SIG-M5 treated with dmso at 0.1 percent for 504 hours (cell line): ENCODE results near the gene ROCK2.

ENCODE experiments used
- DNase-seq: peaks from one replicate; lab custom pipeline; 2025; ENCODE audit not compliant: unreplicated experiment; lab: John Stamatoyannopoulos, UW

The ROCK2 gene

DNA sequence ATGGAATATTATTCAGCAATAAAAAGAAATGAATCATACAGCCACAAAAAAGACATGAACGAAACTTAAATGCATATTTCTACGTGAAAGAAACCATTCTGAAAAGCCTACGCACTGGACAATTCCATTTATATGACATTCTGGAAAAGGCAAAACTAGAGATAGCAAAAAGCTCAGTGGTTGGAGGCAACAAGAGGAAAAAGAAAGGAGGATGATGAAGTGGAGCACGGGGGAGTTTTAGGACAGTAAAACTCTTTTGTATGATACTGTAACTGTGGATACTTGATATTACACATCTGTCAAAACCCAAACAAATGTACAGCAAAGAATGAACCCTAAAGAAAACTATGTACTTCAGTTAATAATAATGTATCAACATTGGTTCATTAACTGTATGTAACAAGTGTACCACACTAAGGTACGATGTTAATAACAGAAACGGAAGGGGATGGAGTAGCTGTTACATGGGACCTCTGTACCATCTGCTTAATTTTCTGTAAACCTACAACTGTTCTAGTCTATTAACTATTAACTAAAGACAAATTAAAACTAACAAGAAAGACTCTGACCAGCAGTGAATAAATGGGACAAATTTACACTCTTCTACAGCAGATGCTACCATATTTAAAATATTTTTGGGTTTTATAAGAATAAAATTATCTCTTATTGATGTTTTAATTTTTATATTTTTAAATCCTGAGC, 31.5 kb downstream of the ROCK2 start:
- no peak for DNase-seq

- no peak for DNase-seq
These were observed 32.9 kb downstream of the ROCK2 start for GRCh38 chr2:11311543-11311942.

DNA sequence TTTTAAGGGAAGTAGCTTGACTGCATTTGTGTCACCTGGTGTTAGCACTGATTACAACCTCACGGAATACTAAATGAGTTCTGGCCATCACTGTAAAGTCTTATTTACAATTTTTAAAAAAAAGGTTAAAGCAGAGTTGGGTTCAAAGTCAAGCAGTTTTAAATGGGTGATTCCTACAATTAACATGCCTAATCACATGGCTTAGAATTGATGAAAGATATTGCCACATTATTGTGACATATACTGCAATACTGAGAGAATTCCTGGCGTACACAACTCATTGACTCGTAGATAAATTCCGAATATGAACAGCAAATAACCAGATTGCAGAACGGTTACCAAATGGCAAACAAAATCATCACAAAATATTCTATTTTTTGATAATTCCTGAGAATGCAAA, 34.2 kb downstream of the ROCK2 start:
- no peak for DNase-seq

DNA sequence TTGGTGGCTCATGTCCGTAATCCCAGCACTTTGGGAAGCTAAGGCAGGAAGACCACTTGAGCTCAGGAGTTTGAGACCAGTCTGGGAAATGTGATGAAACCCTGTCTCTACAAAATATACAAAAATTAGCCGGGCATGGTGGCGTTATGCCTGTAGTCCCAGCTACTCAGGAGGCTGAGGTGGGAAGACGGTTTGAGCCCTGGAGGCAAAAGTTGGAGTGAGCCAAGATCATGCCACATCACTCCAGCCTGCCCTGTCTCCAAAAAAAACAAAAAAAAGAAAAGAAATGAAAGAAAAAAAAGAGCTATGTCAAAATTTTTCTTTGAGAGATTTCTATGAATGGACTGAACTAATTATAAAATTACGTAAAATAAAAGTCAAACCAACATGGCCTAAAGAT, 34.7 kb downstream of the ROCK2 start:
- DNase-seq = no peak

GRCh38 chr2:11307764-11308415, 36.5 kb downstream of the ROCK2 start:
- no peak for DNase-seq

DNA sequence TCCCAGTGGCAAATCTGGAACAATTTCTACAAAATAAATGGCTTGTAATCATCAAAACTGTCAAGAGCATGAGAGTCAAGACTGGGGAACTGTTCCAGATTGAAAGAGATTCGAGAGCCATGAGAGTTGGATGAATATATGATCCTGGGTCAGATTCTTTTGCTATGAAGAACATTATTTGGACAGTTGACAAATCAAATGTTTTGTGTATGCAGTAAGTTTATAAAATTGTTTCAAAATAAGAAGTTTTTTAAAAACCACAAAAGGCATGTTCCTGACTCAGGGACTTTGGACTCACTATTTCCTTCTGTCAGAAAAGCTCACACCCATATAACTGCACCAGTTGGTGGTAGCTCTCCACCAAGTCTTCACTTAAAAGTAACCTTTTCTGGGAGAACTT, 38.5 kb downstream of the ROCK2 start:
- no peak for DNase-seq

GRCh38 chr2:11305338-11305737, 39.1 kb downstream of the ROCK2 start:
- DNase-seq = no peak

DNA sequence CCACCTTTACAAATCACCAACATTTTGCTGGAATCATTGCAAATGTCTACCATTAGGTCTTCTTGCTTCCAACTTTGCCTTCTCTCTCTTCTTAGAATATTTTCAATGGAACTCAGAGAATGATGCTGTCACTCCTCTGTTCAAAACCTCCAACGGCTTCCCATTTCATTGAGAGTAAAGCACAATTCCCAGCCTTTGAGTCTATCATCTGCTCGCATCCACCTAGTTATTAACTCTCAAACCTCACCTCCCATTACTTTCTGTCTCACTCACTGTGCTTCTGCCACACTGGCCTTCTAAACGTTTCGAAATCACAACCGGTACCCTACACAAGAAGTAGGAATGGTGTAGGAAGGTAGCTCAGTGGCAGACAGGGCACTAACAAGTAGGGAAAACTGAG, 40.0 kb downstream of the ROCK2 start:
- DNase-seq = no peak

- DNase-seq = no peak
These were observed 41.0 kb downstream of the ROCK2 start for GRCh38 chr2:11303290-11304013.

DNA sequence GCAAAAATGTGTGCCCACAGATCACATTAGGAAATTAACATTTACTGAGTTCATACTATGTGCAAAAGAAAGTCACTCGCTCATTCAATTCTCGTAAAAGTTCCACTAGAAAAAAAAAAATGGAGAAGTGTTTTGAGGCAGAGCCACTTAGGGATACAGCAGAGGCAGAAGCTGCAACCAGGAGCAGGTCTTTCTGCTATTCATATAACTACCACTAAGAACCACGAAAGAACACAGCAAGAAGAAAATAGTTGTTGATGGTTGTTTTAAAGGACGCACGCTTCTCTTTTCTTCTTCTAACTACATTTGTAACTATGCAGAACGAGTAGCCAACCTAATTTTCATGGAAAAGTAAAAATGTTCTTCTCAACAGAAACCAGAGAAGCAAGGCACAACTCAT, 45.0 kb downstream of the ROCK2 start:
- DNase-seq = no peak

- no peak for DNase-seq
These were observed 45.8 kb downstream of the ROCK2 start for GRCh38 chr2:11298592-11298991.

- DNase-seq = no peak
These were observed 48.0 kb downstream of the ROCK2 start for GRCh38 chr2:11296401-11296800.

DNA sequence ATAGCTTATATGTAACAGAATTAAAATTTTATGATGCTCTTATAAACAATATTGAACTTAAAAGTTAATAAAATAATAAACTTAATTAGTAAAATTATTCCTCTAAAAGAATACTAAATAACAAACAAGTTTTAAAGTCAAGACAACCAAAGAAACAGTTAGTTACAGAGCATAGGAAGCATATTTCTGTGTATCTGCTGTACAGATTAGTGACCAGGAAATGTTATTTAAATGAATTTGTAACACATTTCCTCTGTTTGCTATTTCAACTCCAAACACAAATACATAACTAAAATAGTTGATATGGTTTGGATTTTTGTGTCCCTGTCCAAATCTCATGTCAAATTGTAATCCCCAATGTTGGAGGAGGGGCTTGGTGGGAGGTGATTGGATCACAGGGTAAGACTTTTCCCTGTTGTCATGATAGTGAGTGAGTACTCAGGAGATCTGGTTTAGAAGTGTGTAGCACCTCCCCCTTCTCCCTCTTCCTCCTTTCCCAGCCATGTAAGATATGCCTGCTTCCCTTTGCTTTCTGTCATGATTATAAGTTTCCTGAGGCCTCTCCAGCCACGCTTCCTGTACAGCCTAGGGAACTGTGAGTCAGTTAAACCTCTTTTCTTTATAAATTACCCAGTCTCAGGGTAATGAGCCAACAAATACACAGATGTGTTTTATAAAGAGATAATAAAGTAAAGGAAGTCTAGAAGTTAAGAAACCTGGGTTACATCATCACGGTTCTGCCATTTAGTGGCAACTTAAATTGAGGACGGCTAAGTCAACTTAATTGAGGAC, 51.8 kb downstream of the ROCK2 start:
- peak; percentile 57 for DNase-seq

GRCh38 chr2:11290713-11291112, 53.7 kb downstream of the ROCK2 start:
- DNase-seq = no peak

- DNase-seq = no peak
These were observed 54.2 kb downstream of the ROCK2 start for GRCh38 chr2:11290211-11290610.

GRCh38 chr2:11288431-11288830, 56.0 kb downstream of the ROCK2 start:
- no peak for DNase-seq

DNA sequence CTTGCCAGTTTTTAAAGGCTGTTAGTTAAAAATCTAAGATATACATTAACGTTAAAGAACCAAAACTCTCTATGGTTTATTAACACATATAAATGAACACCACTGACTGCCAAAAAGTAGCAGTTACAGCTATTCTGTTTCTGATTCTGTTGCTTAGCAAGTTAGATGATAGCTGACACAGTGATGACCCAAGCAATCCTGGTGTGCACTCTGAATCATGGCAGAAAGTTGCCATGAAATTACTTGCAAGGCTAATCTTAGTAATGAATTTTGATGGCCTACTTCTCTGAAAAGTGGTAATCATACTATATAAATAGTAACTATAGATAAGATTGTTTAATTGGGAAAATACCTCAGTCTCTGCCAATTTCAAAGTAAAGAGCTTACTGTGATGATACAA, 57.7 kb downstream of the ROCK2 start:
- DNase-seq = no peak

- DNase-seq = no peak
These were observed 58.1 kb downstream of the ROCK2 start for GRCh38 chr2:11286323-11286722.

DNA sequence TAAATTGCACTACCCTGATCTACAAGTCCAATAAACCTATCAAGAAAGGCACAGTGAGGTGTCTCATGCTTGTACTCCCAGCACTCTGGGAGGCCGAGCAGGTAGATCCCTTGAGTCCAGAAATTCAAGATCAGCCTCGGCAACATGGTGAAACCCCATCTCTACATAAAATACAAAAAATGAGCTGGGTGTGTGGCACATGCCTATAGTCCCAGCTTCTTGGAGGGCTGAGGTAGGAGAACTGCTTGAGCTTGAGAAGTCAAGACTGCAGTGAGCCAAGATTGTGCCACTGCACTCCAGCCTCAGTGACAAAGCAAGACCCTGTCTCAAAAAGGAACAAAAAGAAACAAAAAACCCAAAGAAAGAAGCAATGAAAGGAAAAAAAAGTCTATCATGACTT, 58.9 kb downstream of the ROCK2 start:
- DNase-seq = no peak

DNA sequence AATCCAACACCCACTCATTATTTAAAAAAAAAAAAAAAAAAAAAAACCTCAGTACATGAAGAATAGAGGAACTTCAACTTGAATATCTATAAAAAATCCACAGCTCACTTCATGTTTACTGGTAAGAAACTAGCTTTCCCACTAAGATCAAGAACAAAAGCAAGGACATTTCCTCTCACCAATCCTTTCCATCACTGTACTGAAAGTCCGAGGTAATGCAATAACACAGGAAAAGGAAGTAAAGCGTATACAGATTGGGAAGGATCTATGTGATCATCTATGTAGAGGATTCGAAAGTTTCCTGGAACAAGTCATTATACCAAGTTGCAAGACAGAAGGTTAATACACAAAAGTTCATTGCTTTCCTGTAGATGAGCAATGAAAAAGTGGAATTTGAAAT, 63.2 kb downstream of the ROCK2 start:
- DNase-seq = no peak

GRCh38 chr2:11280713-11281112, 63.7 kb downstream of the ROCK2 start:
- DNase-seq = no peak

- DNase-seq = no peak
These were observed 65.0 kb downstream of the ROCK2 start for GRCh38 chr2:11279398-11279797.
